ENCODE results near the gene PIAS4. TPM values are rescaled to one million over a fixed set of nuclear protein-coding genes. Genes with fewer than 3 reads are reported as not detected.

Gene PIAS4
- total and polyA plus RNA-seq, 2 donors (not counting 3 experiments of a cell fraction or from before 2014, with no cell fraction given): 26.2 to 46.2 TPM

DNA sequence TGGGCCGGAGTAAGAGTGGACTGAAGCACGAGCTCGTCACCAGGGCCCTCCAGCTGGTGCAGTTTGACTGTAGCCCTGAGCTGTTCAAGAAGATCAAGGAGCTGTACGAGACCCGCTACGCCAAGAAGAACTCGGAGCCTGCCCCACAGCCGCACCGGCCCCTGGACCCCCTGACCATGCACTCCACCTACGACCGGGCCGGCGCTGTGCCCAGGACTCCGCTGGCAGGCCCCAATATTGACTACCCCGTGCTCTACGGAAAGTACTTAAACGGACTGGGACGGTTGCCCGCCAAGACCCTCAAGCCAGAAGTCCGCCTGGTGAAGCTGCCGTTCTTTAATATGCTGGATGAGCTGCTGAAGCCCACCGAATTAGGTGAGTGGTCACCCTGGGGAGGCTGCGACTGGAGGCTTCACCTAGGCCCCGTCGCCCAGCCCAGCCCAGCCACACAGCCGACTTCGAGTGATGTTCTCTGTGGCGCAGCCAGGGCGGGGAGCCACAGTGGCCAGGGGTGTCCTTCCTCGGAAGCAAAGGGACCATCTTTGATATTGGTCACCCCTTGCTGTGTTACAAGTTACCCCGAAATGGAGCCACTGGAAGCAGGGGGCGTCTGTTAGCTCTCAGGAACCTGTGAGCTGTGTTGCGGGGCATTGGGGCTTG lies 5.6 kb downstream of the PIAS4 start:
- CTCF ChIA-PET: no interaction called here

DNA sequence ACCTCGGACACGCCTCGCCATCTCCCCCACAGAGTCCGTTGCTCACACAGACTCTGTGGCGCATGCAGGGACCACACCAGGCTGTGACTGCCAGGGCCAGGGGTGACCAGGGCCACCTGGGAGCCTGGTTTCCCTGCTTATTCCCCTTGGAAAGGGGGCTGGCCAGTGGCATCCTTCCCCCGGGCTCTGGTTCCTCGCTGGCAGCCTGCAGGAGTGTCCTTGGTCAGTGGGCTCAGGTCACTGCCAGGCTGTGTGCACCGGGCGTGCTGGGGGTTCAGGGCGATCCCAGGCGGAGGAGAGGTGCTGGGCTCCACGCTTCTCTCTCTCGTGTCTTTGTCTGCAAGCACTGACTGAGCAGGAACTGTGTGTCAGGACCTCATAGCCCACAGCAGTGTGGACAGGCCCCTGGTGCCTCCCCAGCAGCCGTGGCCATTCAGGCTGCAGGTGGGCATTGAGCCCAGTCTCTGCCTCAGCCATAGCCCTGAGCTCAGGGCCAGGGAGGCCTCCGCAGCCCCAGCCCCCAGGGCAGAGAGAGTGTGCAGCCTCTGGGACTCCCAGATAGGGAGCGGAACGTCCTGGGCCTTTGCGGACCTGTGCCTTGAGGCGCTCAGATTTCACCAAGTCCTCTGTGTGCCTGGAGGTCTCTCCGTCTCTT lies 6.5 kb downstream of the PIAS4 start:
- Histone ChIP-seq H3K4me1 (ENCODE audit: control insufficient read depth, extremely low read depth, insufficient read depth, low read length) (peaks cover under 1% of the 10 kb centered on the region), H2AFZ (ENCODE audit: low read depth, low read length) (no peak overlapping the region), H3K4me3 (replicated peaks in 1 of 3; ENCODE audit: insufficient read depth in 1 of 3, low read depth in 1 of 3, low read length in 3 of 3) (no peak overlapping the region), H3K9me3 (replicated peaks; ENCODE audit: control insufficient read depth, insufficient read depth, low read length) (no peaks in the 10 kb centered on the region), H3K79me2 (ENCODE audit: control insufficient read depth, insufficient read depth, low read length) (peaks cover 36% of the 10 kb centered on the region), H3K27me3 (ENCODE audit: control insufficient read depth in 2 of 2, insufficient read depth in 2 of 2, low read length in 2 of 2) (no peaks in the 10 kb centered on the region), H3K9ac (replicated peaks; ENCODE audit: extremely low read depth, insufficient read depth, low read length) (no peak overlapping the region), H3K36me3 (ENCODE audit: control insufficient read depth in 2 of 2, extremely low read depth in 1 of 2, insufficient read depth in 2 of 2, low read length in 2 of 2) (peaks cover 2 to 46% of the 10 kb centered on the region in 2 experiments), H3K27ac (ENCODE audit: insufficient read depth, low read depth, low read length) (no peak overlapping the region), H3K9me1 (replicated peaks; ENCODE audit: control insufficient read depth, extremely low read depth, insufficient read depth, low read length) (no peaks in the 10 kb centered on the region), H4K20me1 (replicated peaks; ENCODE audit: control insufficient read depth, extremely low read depth, insufficient read depth, low read length) (no peaks in the 10 kb centered on the region), H3K4me2 (ENCODE audit: insufficient read depth, low read length) (no peak overlapping the region)
- no peak for TF ChIP-seq POLR2A (IDR thresholded peaks at IDR 0.05; ENCODE audit: low read depth, low read length)
- TF ChIP-seq JUN (IDR thresholded peaks at IDR 0.05; ENCODE audit: borderline replicate concordance, insufficient read depth, insufficient read length, low read depth): no peak
- TF ChIP-seq, protein P1, sequence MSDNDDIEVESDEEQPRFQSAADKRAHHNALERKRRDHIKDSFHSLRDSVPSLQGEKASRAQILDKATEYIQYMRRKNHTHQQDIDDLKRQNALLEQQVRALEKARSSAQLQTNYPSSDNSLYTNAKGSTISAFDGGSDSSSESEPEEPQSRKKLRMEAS (IDR thresholded peaks at IDR 0.05; ENCODE audit: insufficient read depth, insufficient read length): no peak
- no peak for TF ChIP-seq EZH2 (IDR thresholded peaks at IDR 0.05; ENCODE audit: borderline replicate concordance, low read depth, low read length, severe bottlenecking)
- TF ChIP-seq POLR2AphosphoS5 (IDR thresholded peaks at IDR 0.05; ENCODE audit: insufficient read depth, low read depth, low read length): no peak
- no peak for TF ChIP-seq GATA2 (IDR thresholded peaks at IDR 0.05; ENCODE audit: insufficient read depth, insufficient read length, low read depth, low read length)
- no peak for TF ChIP-seq FOS (IDR thresholded peaks at IDR 0.05; ENCODE audit: borderline replicate concordance, insufficient read depth, low read length)
- TF ChIP-seq, protein P2, sequence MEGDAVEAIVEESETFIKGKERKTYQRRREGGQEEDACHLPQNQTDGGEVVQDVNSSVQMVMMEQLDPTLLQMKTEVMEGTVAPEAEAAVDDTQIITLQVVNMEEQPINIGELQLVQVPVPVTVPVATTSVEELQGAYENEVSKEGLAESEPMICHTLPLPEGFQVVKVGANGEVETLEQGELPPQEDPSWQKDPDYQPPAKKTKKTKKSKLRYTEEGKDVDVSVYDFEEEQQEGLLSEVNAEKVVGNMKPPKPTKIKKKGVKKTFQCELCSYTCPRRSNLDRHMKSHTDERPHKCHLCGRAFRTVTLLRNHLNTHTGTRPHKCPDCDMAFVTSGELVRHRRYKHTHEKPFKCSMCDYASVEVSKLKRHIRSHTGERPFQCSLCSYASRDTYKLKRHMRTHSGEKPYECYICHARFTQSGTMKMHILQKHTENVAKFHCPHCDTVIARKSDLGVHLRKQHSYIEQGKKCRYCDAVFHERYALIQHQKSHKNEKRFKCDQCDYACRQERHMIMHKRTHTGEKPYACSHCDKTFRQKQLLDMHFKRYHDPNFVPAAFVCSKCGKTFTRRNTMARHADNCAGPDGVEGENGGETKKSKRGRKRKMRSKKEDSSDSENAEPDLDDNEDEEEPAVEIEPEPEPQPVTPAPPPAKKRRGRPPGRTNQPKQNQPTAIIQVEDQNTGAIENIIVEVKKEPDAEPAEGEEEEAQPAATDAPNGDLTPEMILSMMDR (IDR thresholded peaks at IDR 0.05; ENCODE audit: extremely low read depth in 1 of 2, insufficient read depth in 1 of 2, low read depth in 1 of 2, low read length in 2 of 2): no peak
- no peak for TF ChIP-seq MYC (IDR thresholded peaks at IDR 0.05; ENCODE audit: low read depth, low read length)
- POLR2A ChIA-PET: no interaction called here
- CTCF ChIA-PET: no interaction called here
- FAIRE-seq (no peak), DNase-seq (ENCODE audit: low read depth, low spot score) (no peak)
- BruUV-seq (replicated peaks): no TSS peak
- dilution Hi-C loops (cut with MboI; ENCODE audit: extremely low pct_ligation_motif_present, low sequenced_read_pairs): no loop called here
- intact Hi-C loops (cut with micrococcal nuclease): no loop called here

More for the DNA sequence above, 5.6 kb downstream of the PIAS4 start:
- BruUV-seq (replicated peaks): no TSS peak
- no peak overlapping the region for H2AFZ ChIP-seq (ENCODE audit: low read depth, low read length)
- H3K36me3 ChIP-seq (ENCODE audit: control insufficient read depth in 2 of 2, extremely low read depth in 1 of 2, insufficient read depth in 2 of 2, low read length in 2 of 2): peaks cover 2 to 39% of the 10 kb centered on the region in 2 experiments
- DNase-seq (ENCODE audit: low read depth, low spot score) (no peak), FAIRE-seq (no peak)
- dilution Hi-C loops (cut with MboI; ENCODE audit: extremely low pct_ligation_motif_present, low sequenced_read_pairs) (no loop called here), intact Hi-C loops (cut with micrococcal nuclease) (no loop called here)
- TF ChIP-seq, protein P1 (IDR thresholded peaks at IDR 0.05; ENCODE audit: insufficient read depth, insufficient read length): no peak
- TF ChIP-seq POLR2A (IDR thresholded peaks at IDR 0.05; ENCODE audit: low read depth, low read length): no peak
- TF ChIP-seq MYC (IDR thresholded peaks at IDR 0.05; ENCODE audit: low read depth, low read length): no peak
- no peak for TF ChIP-seq JUN (IDR thresholded peaks at IDR 0.05; ENCODE audit: borderline replicate concordance, insufficient read depth, insufficient read length, low read depth)
- TF ChIP-seq EZH2 (IDR thresholded peaks at IDR 0.05; ENCODE audit: borderline replicate concordance, low read depth, low read length, severe bottlenecking): no peak
- TF ChIP-seq POLR2AphosphoS5 (IDR thresholded peaks at IDR 0.05; ENCODE audit: insufficient read depth, low read depth, low read length): no peak
- no peak for TF ChIP-seq FOS (IDR thresholded peaks at IDR 0.05; ENCODE audit: borderline replicate concordance, insufficient read depth, low read length)
- POLR2A ChIA-PET: no interaction called here
- no peak overlapping the region for H3K4me3 ChIP-seq (replicated peaks in 1 of 3; ENCODE audit: insufficient read depth in 1 of 3, low read depth in 1 of 3, low read length in 3 of 3)
- H3K27ac ChIP-seq (ENCODE audit: insufficient read depth, low read depth, low read length): no peak overlapping the region
- H3K27me3 ChIP-seq (ENCODE audit: control insufficient read depth in 2 of 2, insufficient read depth in 2 of 2, low read length in 2 of 2): no peaks in the 10 kb centered on the region
- H3K4me1 ChIP-seq (ENCODE audit: control insufficient read depth, extremely low read depth, insufficient read depth, low read length): peaks cover 7% of the 10 kb centered on the region
- no peak overlapping the region for H3K9ac ChIP-seq (replicated peaks; ENCODE audit: extremely low read depth, insufficient read depth, low read length)
- H4K20me1 ChIP-seq (replicated peaks; ENCODE audit: control insufficient read depth, extremely low read depth, insufficient read depth, low read length): no peaks in the 10 kb centered on the region
- H3K79me2 ChIP-seq (ENCODE audit: control insufficient read depth, insufficient read depth, low read length): peaks cover 40% of the 10 kb centered on the region
- no peaks in the 10 kb centered on the region for H3K9me3 ChIP-seq (replicated peaks; ENCODE audit: control insufficient read depth, insufficient read depth, low read length)
- H3K4me2 ChIP-seq (ENCODE audit: insufficient read depth, low read length): no peak overlapping the region
- no peaks in the 10 kb centered on the region for H3K9me1 ChIP-seq (replicated peaks; ENCODE audit: control insufficient read depth, extremely low read depth, insufficient read depth, low read length)
